Lower lobe of right lung (tissue), 2 donors: ENCODE measurements around the gene F5. TPM values are rescaled to one million over a fixed set of nuclear protein-coding genes. Genes with fewer than 3 reads are reported as not detected.

Experiments
- ATAC-seq, 2 donors: fragments of 200-7000 bp; cut with Tn5 transposase; one replicate each; pipeline ENCODE4 v1.9.1; 2020 to 2022; ENCODE audit warnings: mild to moderate bottlenecking in 2 of 2, moderate library complexity in 2 of 2
- DNase-seq: peaks from one replicate; pipeline ENCODE4 v3.0.0-alpha.2; 2020
- H3K27ac ChIP-seq: fragments of 200-600 bp; one replicate; pipeline ENCODE4 v1.8.0; 2022
- H3K27me3 ChIP-seq: fragments of 200-600 bp; one replicate; pipeline ENCODE4 v1.8.0; 2022; ENCODE audit warnings: low read depth
- H3K36me3 ChIP-seq: fragments of 200-600 bp; one replicate; pipeline ENCODE4 v1.8.0; 2022; ENCODE audit warnings: mild to moderate bottlenecking
- H3K4me1 ChIP-seq: fragments of 200-600 bp; one replicate; pipeline ENCODE4 v1.8.0; 2022
- H3K4me3 ChIP-seq: fragments of 200-600 bp; one replicate; pipeline ENCODE4 v1.8.0; 2022; ENCODE audit warnings: mild to moderate bottlenecking
- H3K9me3 ChIP-seq: fragments of 200-600 bp; one replicate; pipeline ENCODE4 v1.8.0; 2022
- intact Hi-C: fragments of 100-400 bp; cut with DNase I; formaldehyde crosslinking; loops from one replicate; pipeline ENCODE4 v1.11.0; 2022
- total RNA-seq: library from RNA; stranded (reverse); fragmentation: NEBNext Ultra II Directional; extraction: Animal tissue kit (Norgen Biotek cat#: 25700); gene quantifications from one replicate; pipeline ENCODE4 v1.2.1, GENCODE V29; 2021
- TF ChIP-seq, protein P1 (sequence below): fragments of 200-600 bp; IDR thresholded peaks from one replicate; pipeline ENCODE4 v1.8.0; 2022; ENCODE audit warnings: antibody characterized with exemption, mild to moderate bottlenecking
- donor health status: DM: no; HTN: yes; CAD: no; lungs with severe emphysema.

Gene F5
- total RNA-seq, 1 donor from 2014 or later, result 4.2 TPM

- ATAC-seq (no peak), DNase-seq (no peak)
- Histone ChIP-seq H3K27ac (no peak overlapping the region), H3K27me3 (no peaks in the 10 kb centered on the region), H3K9me3 (no peaks in the 10 kb centered on the region), H3K4me1 (peaks cover 14% of the 10 kb centered on the region), H3K36me3 (no peaks in the 10 kb centered on the region), H3K4me3 (no peak overlapping the region)
- intact Hi-C loops, result no loop called here
- TF ChIP-seq, protein P1, sequence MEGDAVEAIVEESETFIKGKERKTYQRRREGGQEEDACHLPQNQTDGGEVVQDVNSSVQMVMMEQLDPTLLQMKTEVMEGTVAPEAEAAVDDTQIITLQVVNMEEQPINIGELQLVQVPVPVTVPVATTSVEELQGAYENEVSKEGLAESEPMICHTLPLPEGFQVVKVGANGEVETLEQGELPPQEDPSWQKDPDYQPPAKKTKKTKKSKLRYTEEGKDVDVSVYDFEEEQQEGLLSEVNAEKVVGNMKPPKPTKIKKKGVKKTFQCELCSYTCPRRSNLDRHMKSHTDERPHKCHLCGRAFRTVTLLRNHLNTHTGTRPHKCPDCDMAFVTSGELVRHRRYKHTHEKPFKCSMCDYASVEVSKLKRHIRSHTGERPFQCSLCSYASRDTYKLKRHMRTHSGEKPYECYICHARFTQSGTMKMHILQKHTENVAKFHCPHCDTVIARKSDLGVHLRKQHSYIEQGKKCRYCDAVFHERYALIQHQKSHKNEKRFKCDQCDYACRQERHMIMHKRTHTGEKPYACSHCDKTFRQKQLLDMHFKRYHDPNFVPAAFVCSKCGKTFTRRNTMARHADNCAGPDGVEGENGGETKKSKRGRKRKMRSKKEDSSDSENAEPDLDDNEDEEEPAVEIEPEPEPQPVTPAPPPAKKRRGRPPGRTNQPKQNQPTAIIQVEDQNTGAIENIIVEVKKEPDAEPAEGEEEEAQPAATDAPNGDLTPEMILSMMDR, result no peak
Measured at GRCh38 chr1:169588112-169588511, 1.8 kb upstream of the F5 start.

GRCh38 chr1:169586067-169586394 lies 250 bp downstream of the F5 start:
- TF ChIP-seq, protein P1, result no peak
- DNase-seq (no peak), ATAC-seq (no peak)
- Histone ChIP-seq H3K27me3 (no peaks in the 10 kb centered on the region), H3K36me3 (no peaks in the 10 kb centered on the region), H3K27ac (no peak overlapping the region), H3K9me3 (no peaks in the 10 kb centered on the region), H3K4me1 (peaks cover 14% of the 10 kb centered on the region), H3K4me3 (peak overlapping the region; percentile 34)
- intact Hi-C loops, result no loop called here

DNA sequence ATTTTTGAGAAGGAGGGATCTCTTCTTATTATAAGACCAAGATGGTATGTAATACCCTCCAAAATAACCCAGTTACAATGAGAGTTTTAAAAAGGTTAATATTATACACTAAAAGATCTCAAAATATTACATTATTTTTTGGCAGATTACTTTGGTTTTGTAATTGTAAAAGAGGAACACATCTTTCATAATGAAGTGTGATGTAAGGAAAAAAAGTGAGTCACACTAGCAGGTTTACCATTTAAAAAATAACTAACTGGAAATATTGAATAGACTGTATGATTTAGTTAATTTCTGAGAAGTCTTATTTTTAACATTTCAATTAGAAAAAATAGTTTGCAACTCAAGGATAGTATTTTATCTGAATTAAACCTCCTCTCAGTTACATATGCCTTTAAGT lies 1.1 kb downstream of the F5 start:
- H3K36me3 ChIP-seq, result no peaks in the 10 kb centered on the region
- TF ChIP-seq, protein P1, result no peak
- H3K27me3 ChIP-seq, result no peaks in the 10 kb centered on the region
- ATAC-seq, result no peak
- DNase-seq, result no peak
- peaks cover 14% of the 10 kb centered on the region for H3K4me1 ChIP-seq
- H3K4me3 ChIP-seq, result no peak overlapping the region
- no peak overlapping the region for H3K27ac ChIP-seq
- H3K9me3 ChIP-seq, result no peaks in the 10 kb centered on the region
- intact Hi-C loops, result no loop called here

- intact Hi-C loops, result no loop called here
- ATAC-seq, result peak in 1 of 2 donors; percentile 23
- TF ChIP-seq, protein P1, result no peak
Measured at GRCh38 chr1:169584483-169585144, 1.7 kb downstream of the F5 start.

GRCh38 chr1:169577981-169578738 lies 8.1 kb downstream of the F5 start:
- Histone ChIP-seq H3K4me1 (no peaks in the 10 kb centered on the region), H3K36me3 (no peaks in the 10 kb centered on the region), H3K27ac (no peak overlapping the region), H3K4me3 (no peak overlapping the region), H3K27me3 (no peaks in the 10 kb centered on the region), H3K9me3 (no peaks in the 10 kb centered on the region)
- intact Hi-C loops, result no loop called here
- DNase-seq (no peak), ATAC-seq (no peak)
- TF ChIP-seq, protein P1, result no peak

More at GRCh38 chr1:169584483-169585144, 1.7 kb downstream of the F5 start:
- Histone ChIP-seq H3K4me3 (no peak overlapping the region), H3K27me3 (no peaks in the 10 kb centered on the region), H3K36me3 (no peaks in the 10 kb centered on the region), H3K9me3 (no peaks in the 10 kb centered on the region), H3K27ac (no peak overlapping the region), H3K4me1 (peaks cover 14% of the 10 kb centered on the region)
- no peak for DNase-seq
